NCI-H82 treated with DMSO at 0.1 percent for 48 hours (cell line): ENCODE data around the gene CSRNP3.

Experiments
- DNase-seq: peaks from one replicate; lab custom pipeline; 2025; ENCODE audit not compliant: unreplicated experiment; lab: John Stamatoyannopoulos, UW

The CSRNP3 gene

DNA sequence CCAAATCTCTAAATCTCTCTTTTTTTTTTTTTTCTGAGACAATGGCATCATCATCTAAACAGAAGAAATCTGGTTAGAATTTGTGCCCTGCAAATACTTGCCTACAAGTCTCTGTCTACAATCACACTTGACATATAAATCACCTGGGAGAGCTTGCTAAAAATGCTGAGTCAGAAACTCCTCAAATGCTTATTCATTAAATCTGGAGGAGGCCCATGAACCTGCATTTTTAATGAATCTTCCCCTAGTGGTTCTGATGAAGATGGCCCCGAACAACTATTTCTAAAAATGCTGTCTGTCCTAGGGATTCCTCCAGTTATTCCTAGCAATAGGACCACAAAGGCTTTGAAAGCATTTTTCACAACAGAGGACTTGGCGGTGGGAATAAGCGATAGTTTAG, 1.6 kb upstream of the CSRNP3 start:
- no peak for DNase-seq

DNA sequence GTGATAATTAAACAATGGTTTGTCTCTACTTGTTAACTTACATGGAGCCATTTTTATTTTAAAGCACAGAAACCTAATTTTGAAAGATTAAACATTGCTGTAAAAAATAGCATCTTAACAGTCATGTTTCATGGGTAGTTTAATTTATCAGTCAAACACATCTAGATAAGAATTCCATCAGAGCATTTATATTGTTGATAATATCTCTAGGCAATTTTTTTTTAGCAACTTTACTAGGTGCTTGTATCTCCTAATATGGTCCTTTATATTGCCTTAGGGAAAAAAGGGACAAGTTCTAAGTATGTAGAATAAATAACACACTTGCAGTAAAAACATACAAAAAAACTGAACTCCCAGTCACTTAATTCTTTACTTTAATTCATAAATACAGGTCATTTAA, 863 bp downstream of the CSRNP3 start:
- no peak for DNase-seq

DNA sequence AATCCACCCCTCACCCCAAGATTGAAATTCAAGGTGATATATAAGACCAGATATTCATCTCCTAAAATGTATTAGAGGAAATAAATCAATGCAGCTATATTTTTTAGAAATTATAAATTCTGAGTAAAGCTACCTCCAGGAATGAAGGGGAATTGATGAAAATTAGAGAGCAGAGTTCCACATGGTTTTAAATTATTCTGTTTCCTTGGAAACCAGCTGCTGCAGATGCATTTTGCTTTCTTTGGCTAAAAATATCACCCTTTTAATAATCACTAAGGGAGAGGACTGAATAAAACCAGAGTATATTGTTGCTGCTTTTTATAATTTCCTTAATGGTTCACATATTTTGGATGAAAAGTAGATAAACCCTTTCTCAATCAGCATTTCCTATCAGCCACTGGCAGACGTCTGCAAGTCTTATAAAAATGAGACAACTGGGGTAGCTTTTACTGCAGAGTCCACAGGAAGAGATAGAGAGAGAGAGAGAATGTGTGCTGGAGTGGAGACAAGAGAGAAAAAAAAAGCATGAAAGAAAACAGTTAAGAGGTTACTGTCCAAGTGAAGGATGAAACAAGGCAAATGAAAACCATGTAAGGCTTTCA, 2.0 kb downstream of the CSRNP3 start:
- peak; percentile 56 for DNase-seq

DNA sequence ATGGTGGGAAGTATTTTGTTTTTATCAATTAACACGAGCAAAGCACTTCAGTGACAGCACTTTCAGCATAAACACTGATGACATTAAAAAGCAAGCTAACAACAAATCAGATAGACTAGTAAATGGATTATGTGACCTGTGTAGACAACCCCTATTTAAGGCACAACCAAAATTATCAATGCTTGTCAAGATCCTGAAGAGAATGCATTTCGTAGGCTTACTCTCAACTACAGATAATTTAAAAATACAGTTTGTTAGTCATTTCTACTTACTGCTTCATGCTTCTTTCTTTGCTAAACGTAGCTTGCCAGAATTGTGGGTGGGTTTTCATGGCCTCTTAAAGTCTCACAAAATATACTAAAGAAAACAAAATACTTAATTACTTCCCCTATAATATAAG, 3.4 kb downstream of the CSRNP3 start:
- peak; percentile 87 for DNase-seq

- peak; percentile 68 for DNase-seq
Observed at GRCh38 chr2:165474619-165475276, 5.2 kb downstream of the CSRNP3 start.

DNA sequence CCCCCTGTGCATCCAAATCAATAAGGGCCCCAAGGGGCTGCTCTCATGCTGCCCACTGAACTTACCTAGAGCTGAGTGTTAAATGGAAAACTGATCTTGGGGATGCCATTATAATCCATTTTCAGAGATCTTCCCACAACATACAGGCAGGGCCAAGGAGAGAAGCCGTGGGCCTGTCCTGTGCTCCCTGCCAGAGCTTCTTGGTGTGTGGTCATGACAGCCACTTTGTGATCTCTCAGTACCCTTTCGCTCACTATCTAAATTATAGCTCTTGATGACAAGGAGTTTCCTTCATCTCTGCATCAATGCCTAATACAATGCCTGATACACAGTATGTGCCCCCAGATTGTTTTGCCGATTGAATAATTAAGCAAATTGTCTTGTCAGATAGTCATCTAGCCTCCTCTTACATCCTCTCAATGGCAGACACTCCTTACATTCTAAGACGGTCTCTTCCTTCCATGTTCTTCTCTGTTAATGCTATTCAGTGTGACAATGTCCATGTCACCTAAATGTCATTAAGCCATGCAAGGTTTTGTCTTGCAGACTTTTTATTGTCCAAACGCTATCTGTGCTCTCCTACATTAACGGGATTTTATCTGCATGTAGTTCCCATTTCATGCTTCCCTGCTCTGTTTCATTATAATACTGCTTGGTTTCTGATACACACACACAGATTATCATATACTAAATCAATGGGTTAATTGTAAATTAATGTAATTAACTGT, 5.9 kb downstream of the CSRNP3 start:
- DNase-seq: peak; percentile 41

DNA sequence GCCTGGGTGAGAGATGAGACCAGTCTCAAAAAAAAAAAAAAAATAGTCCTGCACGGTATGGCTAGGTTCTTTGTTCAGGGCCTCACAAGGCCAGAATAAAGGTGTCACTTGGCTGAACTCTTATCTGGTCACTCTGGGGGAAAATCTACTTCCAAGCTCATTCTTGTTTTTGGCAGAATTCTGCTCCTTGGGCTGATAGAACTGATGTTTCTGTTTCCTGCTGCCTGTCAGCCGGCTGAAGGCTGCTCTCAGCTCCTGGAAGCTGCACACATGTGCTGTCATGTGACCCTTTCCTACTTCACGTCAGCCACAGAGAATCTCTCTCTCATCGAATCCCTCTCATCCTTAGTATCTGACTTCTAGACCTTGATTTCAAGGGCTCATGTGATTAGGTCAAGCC, 10.4 kb downstream of the CSRNP3 start:
- no peak for DNase-seq

GRCh38 chr2:165494573-165494972, 25.1 kb downstream of the CSRNP3 start:
- DNase-seq: no peak

GRCh38 chr2:165497659-165498317, 28.3 kb downstream of the CSRNP3 start:
- DNase-seq: no peak

GRCh38 chr2:165499131-165499530, 29.6 kb downstream of the CSRNP3 start:
- no peak for DNase-seq

- DNase-seq: no peak
Observed at GRCh38 chr2:165500001-165500400, 30.5 kb downstream of the CSRNP3 start.

- no peak for DNase-seq
Observed at GRCh38 chr2:165500816-165501215, 31.3 kb downstream of the CSRNP3 start.

DNA sequence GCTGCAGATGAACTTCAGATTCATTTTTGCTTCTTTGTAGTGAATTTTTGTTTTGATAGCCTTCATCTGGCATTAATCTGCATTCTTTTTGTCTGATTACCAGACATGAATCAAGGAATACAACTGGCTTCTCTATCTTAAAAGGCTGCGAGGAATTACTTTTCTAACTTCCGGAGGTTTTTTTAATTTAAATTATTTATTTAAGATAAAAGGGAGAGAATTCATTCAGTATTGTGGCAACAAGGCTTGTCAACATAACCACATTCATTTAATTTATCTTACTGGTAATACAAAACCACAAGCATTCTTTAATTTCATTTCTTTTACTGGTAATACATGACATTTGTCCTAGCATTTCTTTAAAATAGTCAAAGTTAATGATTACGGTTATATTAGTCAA, 36.0 kb downstream of the CSRNP3 start:
- DNase-seq: no peak

DNA sequence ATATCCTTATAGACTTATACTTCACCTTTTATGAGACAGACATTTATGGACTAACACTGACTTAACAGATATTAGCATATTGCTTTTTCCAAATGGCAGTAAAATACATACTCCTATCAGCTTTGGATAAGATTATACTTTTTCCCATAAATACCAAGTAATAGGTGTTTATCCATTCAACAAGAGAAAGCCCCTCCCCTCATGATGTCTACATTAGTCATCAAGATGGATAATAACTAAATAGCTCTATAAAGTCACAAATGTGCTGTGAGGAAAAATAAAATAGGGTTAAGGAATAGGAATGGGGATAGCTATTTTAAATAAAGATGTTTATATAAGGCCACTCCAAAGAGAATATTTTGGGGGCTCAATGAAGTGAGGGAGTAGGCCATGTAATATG, 39.4 kb downstream of the CSRNP3 start:
- no peak for DNase-seq

DNA sequence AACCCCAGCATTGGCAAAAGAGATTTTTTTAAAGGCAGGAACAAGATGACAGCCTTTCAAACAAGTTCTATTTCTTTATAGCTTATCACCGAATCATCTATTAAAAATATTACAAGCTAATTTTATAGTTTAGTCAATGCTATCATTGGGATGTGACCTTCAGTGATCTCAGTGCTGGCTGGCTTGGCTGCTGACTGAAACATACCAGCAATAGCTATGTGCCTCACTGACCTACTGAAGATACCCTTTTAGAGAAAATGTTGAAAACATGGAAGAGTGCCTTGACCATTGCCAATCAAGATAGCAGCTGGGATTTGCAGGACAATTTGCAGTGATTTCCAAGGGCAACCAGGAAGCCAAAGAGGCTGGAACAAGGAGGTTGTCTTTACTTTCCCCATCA, 44.0 kb downstream of the CSRNP3 start:
- no peak for DNase-seq

- DNase-seq: no peak
Observed at GRCh38 chr2:165518611-165519010, 49.1 kb downstream of the CSRNP3 start.

GRCh38 chr2:165522719-165523118, 53.2 kb downstream of the CSRNP3 start:
- no peak for DNase-seq

- no peak for DNase-seq
Observed at GRCh38 chr2:165524720-165525119, 55.2 kb downstream of the CSRNP3 start.

- DNase-seq: no peak
Observed at GRCh38 chr2:165528691-165529090, 59.2 kb downstream of the CSRNP3 start.

- DNase-seq: no peak
Observed at GRCh38 chr2:165529130-165529529, 59.6 kb downstream of the CSRNP3 start.

DNA sequence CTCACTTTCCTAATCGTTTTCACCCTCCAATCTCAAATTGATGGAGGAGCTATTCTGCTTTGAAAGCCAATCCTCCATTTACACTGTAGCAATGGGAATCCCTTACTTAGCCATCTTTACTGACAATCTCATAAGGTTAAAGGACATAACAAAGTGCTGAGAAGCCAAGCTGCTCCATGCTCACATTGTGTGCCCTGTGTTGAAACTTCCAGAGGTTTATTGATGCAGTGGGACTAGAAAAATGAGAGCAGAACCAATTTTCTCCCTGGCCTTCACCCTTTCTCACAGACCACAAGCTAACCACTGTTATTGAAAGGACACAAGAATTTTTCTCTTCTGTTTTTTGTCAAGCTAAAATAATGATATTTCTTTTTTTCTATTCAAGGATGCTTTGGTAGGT, 63.8 kb downstream of the CSRNP3 start:
- no peak for DNase-seq

DNA sequence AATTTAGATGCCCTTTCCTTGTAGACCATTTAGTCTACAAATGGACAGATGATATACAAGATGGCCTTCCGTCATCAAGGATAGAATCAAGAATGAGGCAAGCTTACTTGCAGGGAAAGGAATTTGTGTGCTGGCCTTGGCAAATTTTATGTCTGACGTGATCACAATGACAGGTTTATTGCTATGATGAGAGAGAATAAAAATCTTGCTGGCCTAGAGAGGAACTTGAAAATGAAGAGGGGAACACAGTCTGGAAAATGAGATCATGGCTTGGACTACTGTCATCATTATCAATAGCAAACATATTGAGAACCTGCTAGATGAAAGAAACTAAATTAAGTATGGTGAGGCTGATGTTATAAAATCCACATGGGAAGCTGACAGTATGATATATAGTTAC, 66.0 kb downstream of the CSRNP3 start:
- DNase-seq: no peak
